NCI-H1417 (cell line): ENCODE measurements around the gene RNF13.

ENCODE experiments used
- DNase-seq, 3 experiments: peaks; one replicate each; lab custom pipeline; 2025; lab: John Stamatoyannopoulos, UW

RNF13 gene

GRCh38 chr3:149812606-149813366 is at the start of gene RNF13:
Gene RNF13 (plus strand): TSS chr3:149813215. CDS start chr3:149846027, 32,812 bp downstream.
- peak; percentile 93 to 98 (median 96) for DNase-seq

- no peak for DNase-seq
Observed at GRCh38 chr3:149763565-149764195, 49.3 kb upstream of the RNF13 start.

- no peak for DNase-seq
Observed at GRCh38 chr3:149764302-149764701, 48.7 kb upstream of the RNF13 start.

GRCh38 chr3:149765762-149766334 is 47.2 kb upstream of the RNF13 start:
- peak in 2 of 3 experiments; percentile 15 to 56 for DNase-seq

GRCh38 chr3:149767720-149768119 is 45.3 kb upstream of the RNF13 start:
- no peak for DNase-seq

GRCh38 chr3:149768704-149769103 is 44.3 kb upstream of the RNF13 start:
- no peak for DNase-seq

- no peak for DNase-seq
Observed at GRCh38 chr3:149770246-149770645, 42.8 kb upstream of the RNF13 start.

- peak; percentile 21 to 68 (median 41) for DNase-seq
Observed at GRCh38 chr3:149771652-149772271, 41.3 kb upstream of the RNF13 start.

- no peak for DNase-seq
Observed at GRCh38 chr3:149772861-149773260, 40.2 kb upstream of the RNF13 start.

GRCh38 chr3:149776170-149776569 is 36.8 kb upstream of the RNF13 start:
- no peak for DNase-seq

- DNase-seq, result no peak
Observed at GRCh38 chr3:149777414-149778214, 35.4 kb upstream of the RNF13 start.

- no peak for DNase-seq
Observed at GRCh38 chr3:149781211-149781610, 31.8 kb upstream of the RNF13 start.

- no peak for DNase-seq
Observed at GRCh38 chr3:149781741-149782140, 31.3 kb upstream of the RNF13 start.

- no peak for DNase-seq
Observed at GRCh38 chr3:149783576-149783975, 29.4 kb upstream of the RNF13 start.

GRCh38 chr3:149784064-149784704 is 28.8 kb upstream of the RNF13 start:
- DNase-seq, result no peak

- no peak for DNase-seq
Observed at GRCh38 chr3:149790268-149790667, 22.7 kb upstream of the RNF13 start.

- DNase-seq, result no peak
Observed at GRCh38 chr3:149790698-149791097, 22.3 kb upstream of the RNF13 start.

- peak; percentile 22 to 74 (median 50) for DNase-seq
Observed at GRCh38 chr3:149792452-149793270, 20.4 kb upstream of the RNF13 start, which contains the start of gene ANKUB1. Gene ANKUB1 (minus strand): TSS chr3:149792554. CDS start chr3:149792366, 188 bp downstream.

- no peak for DNase-seq
Observed at GRCh38 chr3:149796026-149796425, 17.0 kb upstream of the RNF13 start.

- DNase-seq, result no peak
Observed at GRCh38 chr3:149800693-149801092, 12.3 kb upstream of the RNF13 start.
